Activated CD4-positive, alpha-beta T cell treated with anti-CD3 and anti-CD28 coated beads, Interleukin-2, amount 10 ng/mL, durations not matched to agents 7 days and 5 days (primary cell): ENCODE data around the gene FBXW4. TPM values are rescaled to one million over a fixed set of nuclear protein-coding genes. Genes with fewer than 3 reads are reported as not detected.

Experiments used
- CTCF ChIA-PET: fragments of 350-600 bp; sonication (Branson Sonifier 250); formaldehyde crosslinking; loops from one replicate; lab custom pipeline; 2021; ENCODE audit warnings: antibody characterized with exemption; lab: Charles Lee
- POLR2A ChIA-PET: fragments of 350-600 bp; sonication (Branson Sonifier 250); formaldehyde crosslinking; loops from one replicate; lab custom pipeline; 2021; ENCODE audit warnings: antibody characterized with exemption; lab: Charles Lee
- DNase-seq: peaks from one replicate; pipeline ENCODE4 v3.0.0-alpha.2; 2020
- H3K27ac Mint-ChIP-seq: one replicate; pipeline ENCODE4 v1.8.0; 2021; ENCODE audit warnings: mild to moderate bottlenecking, moderate library complexity, mixed read lengths
- H3K27me3 Mint-ChIP-seq: one replicate; pipeline ENCODE4 v1.8.0; 2021; ENCODE audit warnings: mixed read lengths
- H3K36me3 Mint-ChIP-seq: one replicate; pipeline ENCODE4 v1.8.0; 2021; ENCODE audit warnings: low read depth, mixed read lengths
- H3K4me1 Mint-ChIP-seq: one replicate; pipeline ENCODE4 v1.8.0; 2021; ENCODE audit warnings: mixed read lengths
- H3K4me3 Mint-ChIP-seq: one replicate; pipeline ENCODE4 v1.8.0; 2021; ENCODE audit warnings: mild to moderate bottlenecking, moderate library complexity, mixed read lengths
- H3K9me3 Mint-ChIP-seq: one replicate; pipeline ENCODE4 v1.8.0; 2021; ENCODE audit warnings: mixed read lengths
- microRNA-seq: library from miRNA; unstranded; fragments of <30 nt; microRNA quantifications from one replicate; pipeline ENCODE4 v1.2.0, GENCODE V29; 2021; ENCODE audit warnings: borderline microRNAs expressed, borderline replicate concordance
- total RNA-seq, 2 experiments: library from RNA; stranded (reverse); gene quantifications; one replicate each; pipeline ENCODE4 v1.2.3, GENCODE V29; 2021

Gene FBXW4
- total RNA-seq, 2 experiments from 2014 or later = 40.7 to 45.4 TPM

DNA sequence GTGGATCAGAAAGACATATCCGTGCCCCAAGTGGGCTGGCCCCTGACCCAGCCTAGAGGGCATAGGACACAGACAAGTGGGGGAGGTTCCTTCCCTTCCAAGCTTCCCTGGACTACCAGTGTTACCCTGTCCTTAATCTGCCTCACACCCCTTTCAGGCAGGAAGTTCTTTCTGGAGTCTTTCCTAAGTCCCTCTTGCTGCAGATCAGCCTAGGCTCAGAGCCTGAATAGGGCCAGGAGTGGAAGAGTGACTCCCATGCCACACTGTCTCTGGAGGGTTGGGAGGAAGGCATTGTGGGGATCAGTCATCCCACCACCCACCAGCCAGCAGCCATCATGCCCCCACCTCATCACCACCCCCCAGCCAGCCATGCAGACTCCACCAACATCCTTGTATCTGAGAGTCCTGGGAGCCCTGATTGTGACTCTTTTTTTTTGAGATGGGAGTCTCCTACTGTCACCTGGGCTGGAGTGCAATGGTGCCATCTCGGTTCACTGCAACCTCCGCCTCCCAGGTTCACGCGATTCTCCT lies 129.5 kb downstream of the FBXW4 start:
- Mint-ChIP-seq H3K4me1 (peaks cover 13% of the 10 kb centered on the region), H3K9me3 (no peaks in the 10 kb centered on the region), H3K27ac (no peak overlapping the region), H3K27me3 (peaks cover 53% of the 10 kb centered on the region), H3K4me3 (no peak overlapping the region), H3K36me3 (no peaks in the 10 kb centered on the region)
- DNase-seq = no peak
- POLR2A ChIA-PET = no interaction called here
- CTCF ChIA-PET = no interaction called here

- H3K27me3 Mint-ChIP-seq = peaks cover 49% of the 10 kb centered on the region
Measured at GRCh38 chr10:101564490-101564991, 130.4 kb downstream of the FBXW4 start.

DNA sequence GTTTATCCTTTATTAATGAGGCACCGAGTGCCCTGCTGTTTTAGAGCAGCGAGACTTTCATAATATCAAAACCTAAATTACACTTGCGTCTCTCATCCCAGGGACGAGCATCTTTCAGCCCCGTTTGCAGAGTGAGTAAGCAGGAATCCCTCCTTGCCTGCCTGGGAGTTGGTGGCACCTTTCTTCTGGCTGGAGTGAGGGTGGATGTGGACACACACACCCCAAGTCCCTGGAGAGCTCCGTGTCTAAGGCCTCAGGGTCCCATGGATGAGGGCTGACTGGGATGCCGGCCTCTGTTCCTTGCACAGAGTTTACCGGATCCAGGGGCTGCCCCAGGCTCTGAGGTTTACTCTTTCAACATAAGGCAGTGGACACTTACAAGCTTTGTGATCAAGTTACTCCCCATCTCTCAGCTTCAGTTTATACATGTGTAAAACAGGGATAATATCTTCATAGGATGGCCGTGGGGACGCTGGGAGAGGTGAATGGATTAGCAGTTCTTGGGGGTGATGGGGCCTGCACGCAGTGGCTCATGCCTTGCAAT lies 131.4 kb downstream of the FBXW4 start:
- ChIA-PET CTCF (interaction anchor here (1.0 kb wide), 1 partner anchor 97 kb away, joined by 3 read pairs; no protein-coding TSS in a partner anchor), POLR2A (no interaction called here)
- Mint-ChIP-seq H3K27ac (no peak overlapping the region), H3K9me3 (no peaks in the 10 kb centered on the region), H3K4me1 (peaks cover 15% of the 10 kb centered on the region), H3K27me3 (peaks cover 40% of the 10 kb centered on the region), H3K4me3 (no peak overlapping the region), H3K36me3 (peaks cover 2% of the 10 kb centered on the region)
- DNase-seq = no peak

More at GRCh38 chr10:101564490-101564991, 130.4 kb downstream of the FBXW4 start:
- H3K4me3 Mint-ChIP-seq = no peak overlapping the region
- H3K27ac Mint-ChIP-seq = no peak overlapping the region
- ChIA-PET POLR2A (no interaction called here), CTCF (no interaction called here)
- no peak for DNase-seq
- no peaks in the 10 kb centered on the region for H3K9me3 Mint-ChIP-seq
- peaks cover 2% of the 10 kb centered on the region for H3K36me3 Mint-ChIP-seq
- peaks cover 10% of the 10 kb centered on the region for H3K4me1 Mint-ChIP-seq

- Mint-ChIP-seq H3K27me3 (peaks cover 35% of the 10 kb centered on the region), H3K4me1 (peaks cover 21% of the 10 kb centered on the region), H3K9me3 (no peaks in the 10 kb centered on the region), H3K4me3 (no peak overlapping the region), H3K36me3 (peaks cover 2% of the 10 kb centered on the region), H3K27ac (no peak overlapping the region)
- CTCF ChIA-PET = interaction anchor here (0.5 to 1.4 kb wide), 4 partner anchors 12 to 315 kb away, joined by 3 to 4 read pairs (median 3); no protein-coding TSS in a partner anchor
- DNase-seq = no peak
- POLR2A ChIA-PET = no interaction called here
Measured at GRCh38 chr10:101563007-101563406, 132.0 kb downstream of the FBXW4 start.

GRCh38 chr10:101562231-101562630 lies 132.7 kb downstream of the FBXW4 start:
- peak overlapping the region; percentile 31 for H3K27ac Mint-ChIP-seq
- peaks cover 28% of the 10 kb centered on the region for H3K27me3 Mint-ChIP-seq
- peaks cover 28% of the 10 kb centered on the region for H3K4me1 Mint-ChIP-seq
- POLR2A ChIA-PET = no interaction called here
- no peak for DNase-seq
- CTCF ChIA-PET = interaction anchor here (0.7 to 1.4 kb wide), 3 partner anchors 9 to 250 kb away, joined by 3 to 4 read pairs (median 3); no protein-coding TSS in a partner anchor
- peaks cover 5% of the 10 kb centered on the region for H3K36me3 Mint-ChIP-seq
- no peak overlapping the region for H3K4me3 Mint-ChIP-seq
- H3K9me3 Mint-ChIP-seq = no peaks in the 10 kb centered on the region

- Mint-ChIP-seq H3K9me3 (no peaks in the 10 kb centered on the region), H3K27ac (peak overlapping the region; percentile 46), H3K4me1 (peaks cover 28% of the 10 kb centered on the region), H3K27me3 (peaks cover 22% of the 10 kb centered on the region), H3K36me3 (peaks cover 5% of the 10 kb centered on the region), H3K4me3 (no peak overlapping the region)
- ChIA-PET CTCF (interaction anchor here (1.1 to 1.4 kb wide), 2 partner anchors 10 to 14 kb away, joined by 3 read pairs; no protein-coding TSS in a partner anchor), POLR2A (no interaction called here)
- no peak for DNase-seq
Measured at GRCh38 chr10:101561068-101561915, 133.7 kb downstream of the FBXW4 start.

Small RNAs within 50 kb of the gene (microRNA-seq; reads per million reads assigned to microRNA genes)
- gene MIR3158-1 (not detected), gene MIR3158-2 (not detected)

Other genes with a start within 250 kb of the FBXW4 start
- 10 to 100 TPM; 26.5 to 35.3 TPM for gene POLL, start 106.9 kb downstream of the FBXW4 start, total RNA-seq
- 1 to 10 TPM; 2.9 to 3.1 TPM for gene DPCD, start 106.8 kb downstream of the FBXW4 start, total RNA-seq
- not detected for gene FGF8, start 80.9 kb upstream of the FBXW4 start, total RNA-seq
- gene NPM3, start 88.3 kb upstream of the FBXW4 start, total RNA-seq = 10 to 100 TPM; 25.9 to 30.3 TPM
- 100 to 1,000 TPM; 135 to 145 TPM for gene OGA, start 123.3 kb upstream of the FBXW4 start, total RNA-seq
- gene KCNIP2, start 148.6 kb upstream of the FBXW4 start, total RNA-seq = 1 to 10 TPM; 3.5 to 4.5 TPM